Panc1 (cell line): ENCODE data around the gene SETD7. TPM values are rescaled to one million over a fixed set of nuclear protein-coding genes. Genes with fewer than 3 reads are reported as not detected.
A peak's percentile ranks its signal among the peaks of the same experiment; 100 is the strongest.

ENCODE experiments used
- ATAC-seq: fragments of 200-7000 bp; cut with Tn5 transposase; 2 replicates; pipeline ENCODE4 v1.9.1; 2020; ENCODE audit warnings: mild to moderate bottlenecking, moderate library complexity
- BruUV-seq: library from RNA; stranded (reverse); fragments of 400-500 nt; replicated peaks from 2 replicates; lab custom pipeline; 2021; lab: Mats Ljungman, UMichigan
- CTCF ChIA-PET: fragments of 300-600 bp; sonication (Branson Sonifier 250); formaldehyde crosslinking; loops from one replicate; lab custom pipeline; 2022; ENCODE audit warnings: antibody characterized with exemption; lab: Charles Lee
- POLR2A ChIA-PET: fragments of 300-600 bp; sonication (Branson Sonifier 250); formaldehyde crosslinking; loops from one replicate; lab custom pipeline; 2022; ENCODE audit warnings: antibody characterized with exemption; lab: Charles Lee
- DNase-seq: peaks from one replicate; pipeline ENCODE4 v3.0.0-alpha.2; 2010; ENCODE audit warnings: low read depth, low spot score
- H3K27ac ChIP-seq: 2 replicates; pipeline ENCODE4 v1.5.1; 2011; ENCODE audit warnings: mild to moderate bottlenecking, low read length, inconsistent platforms
- H3K27me3 ChIP-seq: fragments of 200-500 bp; sonication (Bioruptor generic); 2 replicates; pipeline ENCODE4 v1.6.0; 2014; ENCODE audit warnings: low read length, inconsistent platforms; ENCODE audit not compliant: control insufficient read depth, insufficient read depth
- H3K36me3 ChIP-seq: fragments of 200-500 bp; sonication (Bioruptor generic); 2 replicates; pipeline ENCODE4 v1.5.1; 2014; ENCODE audit warnings: inconsistent platforms, mild to moderate bottlenecking, low read length, moderate library complexity; ENCODE audit not compliant: control insufficient read depth, insufficient read depth
- H3K4me1 ChIP-seq: 2 replicates; pipeline ENCODE4 v1.5.1; 2011; ENCODE audit warnings: inconsistent platforms, mild to moderate bottlenecking, low read length, moderate library complexity; ENCODE audit not compliant: control insufficient read depth, insufficient read depth
- H3K4me3 ChIP-seq, 2 experiments: 2 replicates each; pipeline ENCODE4 v1.5.1; 2011 to 2012; ENCODE audit warnings: low read depth in 2 of 2, low read length in 2 of 2, mild to moderate bottlenecking in 2 of 2, inconsistent platforms in 1 of 2, moderate library complexity in 1 of 2
- H3K9me3 ChIP-seq: fragments of 200-500 bp; sonication (Bioruptor generic); 2 replicates; pipeline ENCODE4 v1.5.1; 2014; ENCODE audit warnings: low read depth, mild to moderate bottlenecking, inconsistent platforms, low read length, moderate library complexity; ENCODE audit not compliant: control insufficient read depth, insufficient read depth
- CTCF ChIP-seq: fragments of 450-650 bp; IDR thresholded peaks from 2 replicates; pipeline ENCODE4 v1.5.1; 2017; ENCODE audit warnings: mild to moderate bottlenecking
- POLR2AphosphoS5 ChIP-seq: IDR thresholded peaks from 2 replicates; pipeline ENCODE4 v1.6.1; 2012; ENCODE audit warnings: mild to moderate bottlenecking, low read depth, low read length, moderate library complexity
- REST ChIP-seq, 2 experiments: IDR thresholded peaks; 2 replicates each; pipeline ENCODE4 v1.6.1; 2011 to 2012; ENCODE audit warnings: low read depth in 2 of 2, control low read depth in 1 of 2, low read length in 1 of 2, mild to moderate bottlenecking in 1 of 2, moderate library complexity in 1 of 2; ENCODE audit not compliant: insufficient read depth in 1 of 2
- SIN3A ChIP-seq: IDR thresholded peaks from 2 replicates; pipeline ENCODE4 v1.6.1; 2012; ENCODE audit warnings: low read depth, mild to moderate bottlenecking, low read length, moderate library complexity, borderline replicate concordance; ENCODE audit not compliant: insufficient read depth
- TCF7L2 ChIP-seq: IDR thresholded peaks from 2 replicates; pipeline ENCODE4 v1.6.1; 2011; ENCODE audit warnings: mild to moderate bottlenecking, low read depth, low read length, inconsistent platforms
- in situ Hi-C: cut with HindIII; loops from 2 replicates; pipeline ENCODE4 v1.10.0; 2016; ENCODE audit warnings: low sequenced_read_pairs, low pct_unique_long_range_greater_than_20kb
- intact Hi-C: fragments of 100-400 bp; cut with micrococcal nuclease; formaldehyde crosslinking; loops from one replicate; pipeline ENCODE4 v1.10.0; 2022; ENCODE audit not compliant: unreplicated experiment
- total RNA-seq: library from RNA; stranded (reverse); gene quantifications from one replicate; pipeline ENCODE4 v1.2.1, GENCODE V29; 2021; ENCODE audit not compliant: unreplicated experiment

The SETD7 gene
- total RNA-seq, 1 experiment from 2014 or later, result 24.8 TPM

GRCh38 chr4:139457318-139457717 lies 98.7 kb downstream of the SETD7 start:
- in situ Hi-C loops, result no loop called here
- no peaks in the 10 kb centered on the region for H3K27me3 ChIP-seq
- CTCF ChIA-PET, result no interaction called here
- H3K4me3 ChIP-seq, result no peak overlapping the region
- DNase-seq (no peak), ATAC-seq (no peak)
- POLR2A ChIA-PET, result no interaction called here
- no TSS peak for BruUV-seq
- intact Hi-C loops, result loop anchor here (10.0 kb wide), 1 partner anchor 77 kb away; no protein-coding TSS in a partner anchor
- H3K36me3 ChIP-seq, result peaks cover 7% of the 10 kb centered on the region; the same call in 1 of the 2 replicates
- peaks cover 14% of the 10 kb centered on the region for H3K4me1 ChIP-seq
- TF ChIP-seq SIN3A, result no peak
- no peak for TF ChIP-seq TCF7L2
- TF ChIP-seq CTCF, result peak; percentile 8; the same call in 1 of the 2 replicates
- TF ChIP-seq POLR2AphosphoS5, result no peak
- TF ChIP-seq REST (IDR thresholded peaks at IDR 0.05; ENCODE audit: insufficient read depth in 1 of 2, low read depth in 2 of 2, low read length in 1 of 2), result no peak
- H3K9me3 ChIP-seq, result no peaks in the 10 kb centered on the region
- 0 out of 2 replicates have a peak overlapping the region, but pooled peaks have one; percentile 12 for H3K27ac ChIP-seq

GRCh38 chr4:139455126-139455538 lies 100.9 kb downstream of the SETD7 start:
- Histone ChIP-seq H3K27me3 (no peaks in the 10 kb centered on the region), H3K36me3 (peaks cover 10% of the 10 kb centered on the region), H3K9me3 (no peaks in the 10 kb centered on the region), H3K27ac (peak overlapping the region; percentile 81), H3K4me3 (peak overlapping the region; percentile 71 to 95), H3K4me1 (peaks cover 19% of the 10 kb centered on the region)
- no peak for TF ChIP-seq REST (IDR thresholded peaks at IDR 0.05; ENCODE audit: insufficient read depth in 1 of 2, low read depth in 2 of 2, low read length in 1 of 2)
- no peak for TF ChIP-seq SIN3A
- no peak for TF ChIP-seq TCF7L2
- TF ChIP-seq POLR2AphosphoS5, result no peak
- TF ChIP-seq CTCF, result no peak
- CTCF ChIA-PET, result no interaction called here
- no TSS peak for BruUV-seq
- in situ Hi-C loops (no loop called here), intact Hi-C loops (loop anchor here (10.0 kb wide), 1 partner anchor 80 kb away; no protein-coding TSS in a partner anchor)
- DNase-seq (no peak), ATAC-seq (no peak)
- POLR2A ChIA-PET, result no interaction called here
